Adrenal gland (tissue), 5 donors: ENCODE data around the gene CYB5A.

Experiments
- POLR2A ChIP-seq, 2 donors: fragments of 450-650 bp; IDR thresholded peaks; one replicate each; pipeline ENCODE4 v1.6.1; 2017; ENCODE audit warnings: antibody characterized with exemption in 2 of 2, mild to moderate bottlenecking in 2 of 2, moderate library complexity in 1 of 2
- TF ChIP-seq, protein P1 (sequence below), 6 experiments: fragments of 450-650 bp in 4 of 6; fragments of 200-600 bp in 2 of 6; sonication (generic) in 1 of 6; IDR thresholded peaks; 1 replicate in 5 of 6; 2 replicates in 1 of 6; pipeline versions ENCODE4 v1.5.1 to v1.8.0; 2016 to 2021; ENCODE audit warnings: antibody characterized with exemption in 6 of 6, mild to moderate bottlenecking in 2 of 6, moderate library complexity in 1 of 6
- donor health status: DM: no; HTN: no; CAD: no.

DNA sequence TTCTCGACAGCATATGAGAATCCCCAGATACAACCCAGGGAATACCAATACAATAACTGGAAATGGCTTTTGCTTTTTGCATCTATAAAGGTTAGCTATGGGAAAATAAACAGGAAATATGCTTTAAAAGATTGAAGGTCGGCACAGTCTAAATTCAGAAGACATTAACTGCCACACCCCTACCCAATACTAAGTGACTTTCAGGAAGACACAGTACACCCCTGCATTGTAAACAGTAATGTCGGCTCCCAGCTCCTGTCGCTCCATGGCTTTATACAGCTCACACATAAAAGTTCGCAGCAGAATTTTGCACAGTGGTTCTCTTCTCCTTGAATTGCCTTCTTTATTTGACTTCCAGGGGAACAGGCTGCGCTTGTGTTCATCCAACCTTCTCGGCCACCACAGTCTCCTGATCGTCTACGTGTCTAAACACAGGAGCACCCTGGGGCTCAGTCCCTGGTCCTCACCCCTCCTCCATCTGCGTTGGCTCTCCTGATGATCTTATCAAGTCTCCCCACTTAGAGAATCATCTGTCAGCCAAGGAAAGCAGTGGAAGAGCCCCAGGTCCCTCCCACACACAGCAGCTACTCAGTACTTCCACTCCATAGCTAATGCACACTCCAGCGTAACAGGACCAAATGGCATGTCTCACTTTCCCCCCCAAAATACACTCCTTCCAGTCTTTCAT is 22.7 kb downstream of the CYB5A start:
- TF ChIP-seq, protein P1, sequence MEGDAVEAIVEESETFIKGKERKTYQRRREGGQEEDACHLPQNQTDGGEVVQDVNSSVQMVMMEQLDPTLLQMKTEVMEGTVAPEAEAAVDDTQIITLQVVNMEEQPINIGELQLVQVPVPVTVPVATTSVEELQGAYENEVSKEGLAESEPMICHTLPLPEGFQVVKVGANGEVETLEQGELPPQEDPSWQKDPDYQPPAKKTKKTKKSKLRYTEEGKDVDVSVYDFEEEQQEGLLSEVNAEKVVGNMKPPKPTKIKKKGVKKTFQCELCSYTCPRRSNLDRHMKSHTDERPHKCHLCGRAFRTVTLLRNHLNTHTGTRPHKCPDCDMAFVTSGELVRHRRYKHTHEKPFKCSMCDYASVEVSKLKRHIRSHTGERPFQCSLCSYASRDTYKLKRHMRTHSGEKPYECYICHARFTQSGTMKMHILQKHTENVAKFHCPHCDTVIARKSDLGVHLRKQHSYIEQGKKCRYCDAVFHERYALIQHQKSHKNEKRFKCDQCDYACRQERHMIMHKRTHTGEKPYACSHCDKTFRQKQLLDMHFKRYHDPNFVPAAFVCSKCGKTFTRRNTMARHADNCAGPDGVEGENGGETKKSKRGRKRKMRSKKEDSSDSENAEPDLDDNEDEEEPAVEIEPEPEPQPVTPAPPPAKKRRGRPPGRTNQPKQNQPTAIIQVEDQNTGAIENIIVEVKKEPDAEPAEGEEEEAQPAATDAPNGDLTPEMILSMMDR (IDR thresholded peaks at IDR 0.05) = no peak
- TF ChIP-seq POLR2A (IDR thresholded peaks at IDR 0.05) = no peak
